ENCODE data around the gene RFLNA.

The RFLNA gene

GRCh38 chr12:124303579-124304313, 8.9 kb downstream of the RFLNA start:
- Mint-ChIP-seq H3K9me3 (no peaks in the 10 kb centered on the region), H3K4me3 (no peak overlapping the region), H3K4me1 (ENCODE audit: low read depth) (no peaks in the 10 kb centered on the region), H3K36me3 (ENCODE audit: low read depth) (no peaks in the 10 kb centered on the region), H3K27me3 (peaks cover 25% of the 10 kb centered on the region), H3K27ac (no peak overlapping the region)
- intact Hi-C loops (cut with micrococcal nuclease): no loop called here

DNA sequence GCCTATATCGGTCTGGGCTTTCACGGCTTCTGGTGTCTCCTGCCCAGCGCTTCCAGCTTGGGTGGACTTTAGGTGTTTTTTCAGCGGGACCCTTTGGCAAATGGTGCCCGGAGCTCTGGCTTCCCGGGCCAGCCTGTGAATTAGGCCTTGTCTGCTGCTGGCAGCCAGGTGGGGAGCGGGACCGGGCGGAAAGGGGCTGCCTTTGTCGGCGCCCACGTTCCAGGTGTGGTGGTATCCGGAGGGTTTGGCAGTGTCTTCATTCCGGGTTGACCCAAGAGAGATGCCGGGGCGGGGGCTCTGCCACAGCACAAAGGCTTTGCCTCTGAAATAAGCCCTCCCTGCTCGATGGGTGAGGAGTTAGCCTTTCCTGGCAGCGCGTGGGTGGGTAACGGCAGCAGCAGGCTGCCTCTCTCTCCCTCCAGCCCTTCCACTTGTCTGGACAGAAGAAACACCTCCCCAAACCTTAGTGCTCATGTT, 9.5 kb downstream of the RFLNA start:
- no peak overlapping the region for H3K27ac Mint-ChIP-seq
- H3K9me3 Mint-ChIP-seq: no peaks in the 10 kb centered on the region
- H3K36me3 Mint-ChIP-seq (ENCODE audit: low read depth): no peaks in the 10 kb centered on the region
- no peaks in the 10 kb centered on the region for H3K4me1 Mint-ChIP-seq (ENCODE audit: low read depth)
- H3K27me3 Mint-ChIP-seq: peaks cover 27% of the 10 kb centered on the region
- intact Hi-C loops (cut with micrococcal nuclease): no loop called here
- no peak overlapping the region for H3K4me3 Mint-ChIP-seq

DNA sequence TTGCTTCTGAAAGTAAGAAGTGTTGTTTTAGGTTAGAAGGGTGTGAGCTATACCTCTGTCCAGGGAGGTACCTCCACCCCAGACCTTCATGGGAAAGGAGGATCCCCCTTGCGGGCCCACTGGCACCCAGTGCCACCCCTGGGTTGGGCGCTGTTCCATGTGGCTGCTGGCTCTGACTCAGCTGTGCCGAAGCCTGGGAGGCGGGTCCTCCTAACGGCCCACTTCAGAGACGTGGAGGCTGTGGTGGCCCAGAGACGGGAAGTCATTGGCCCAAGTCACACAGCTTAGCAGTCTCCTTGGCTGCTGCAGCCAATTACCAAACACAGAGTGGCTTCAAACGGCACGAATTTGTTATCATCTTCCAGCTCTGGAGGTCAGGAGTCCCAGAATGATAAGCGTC, 10.2 kb downstream of the RFLNA start:
- peaks cover 25% of the 10 kb centered on the region for H3K27me3 Mint-ChIP-seq
- no peaks in the 10 kb centered on the region for H3K36me3 Mint-ChIP-seq (ENCODE audit: low read depth)
- H3K4me3 Mint-ChIP-seq: no peak overlapping the region
- no peak overlapping the region for H3K27ac Mint-ChIP-seq
- intact Hi-C loops (cut with micrococcal nuclease): no loop called here
- H3K4me1 Mint-ChIP-seq (ENCODE audit: low read depth): no peaks in the 10 kb centered on the region
- no peaks in the 10 kb centered on the region for H3K9me3 Mint-ChIP-seq

- no peak overlapping the region for H3K4me3 Mint-ChIP-seq
- H3K9me3 Mint-ChIP-seq: no peaks in the 10 kb centered on the region
- peaks cover 20% of the 10 kb centered on the region for H3K27me3 Mint-ChIP-seq
- H3K4me1 Mint-ChIP-seq (ENCODE audit: low read depth): no peaks in the 10 kb centered on the region
- no peaks in the 10 kb centered on the region for H3K36me3 Mint-ChIP-seq (ENCODE audit: low read depth)
- no peak overlapping the region for H3K27ac Mint-ChIP-seq
- intact Hi-C loops (cut with micrococcal nuclease): no loop called here
Observed at GRCh38 chr12:124305776-124306685, 11.1 kb downstream of the RFLNA start.

- H3K4me1 Mint-ChIP-seq (ENCODE audit: low read depth): no peaks in the 10 kb centered on the region
- H3K4me3 Mint-ChIP-seq: no peak overlapping the region
- H3K36me3 Mint-ChIP-seq (ENCODE audit: low read depth): no peaks in the 10 kb centered on the region
- intact Hi-C loops (cut with micrococcal nuclease): no loop called here
- no peaks in the 10 kb centered on the region for H3K9me3 Mint-ChIP-seq
- no peak overlapping the region for H3K27ac Mint-ChIP-seq
- peaks cover 17% of the 10 kb centered on the region for H3K27me3 Mint-ChIP-seq
Observed at GRCh38 chr12:124306686-124307555, 12.0 kb downstream of the RFLNA start.

DNA sequence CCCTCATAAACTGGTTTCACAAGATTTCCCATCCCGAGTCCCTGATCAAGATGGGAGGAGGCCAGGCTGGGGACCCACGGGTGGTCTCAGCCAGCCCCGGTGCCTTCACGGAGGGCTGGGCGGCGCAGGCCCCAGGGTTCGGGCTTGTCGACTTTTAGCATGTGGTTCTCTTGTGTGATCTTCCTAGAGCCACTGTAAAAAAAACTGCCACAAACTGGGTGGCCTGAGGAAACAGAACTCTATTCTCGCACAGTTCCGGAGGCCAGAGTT, 12.6 kb downstream of the RFLNA start:
- Mint-ChIP-seq H3K27ac (no peak overlapping the region), H3K4me1 (ENCODE audit: low read depth) (no peaks in the 10 kb centered on the region), H3K4me3 (no peak overlapping the region), H3K27me3 (peaks cover 17% of the 10 kb centered on the region), H3K9me3 (no peaks in the 10 kb centered on the region), H3K36me3 (ENCODE audit: low read depth) (no peaks in the 10 kb centered on the region)
- intact Hi-C loops (cut with micrococcal nuclease): no loop called here

GRCh38 chr12:124308741-124309140, 13.8 kb downstream of the RFLNA start:
- no peak overlapping the region for H3K27ac Mint-ChIP-seq
- no peaks in the 10 kb centered on the region for H3K4me1 Mint-ChIP-seq (ENCODE audit: low read depth)
- intact Hi-C loops (cut with micrococcal nuclease): no loop called here

GRCh38 chr12:124309231-124309630, 14.3 kb downstream of the RFLNA start:
- no peaks in the 10 kb centered on the region for H3K9me3 Mint-ChIP-seq
- H3K4me3 Mint-ChIP-seq: no peak overlapping the region
- no peaks in the 10 kb centered on the region for H3K36me3 Mint-ChIP-seq (ENCODE audit: low read depth)
- H3K27ac Mint-ChIP-seq: no peak overlapping the region
- peaks cover 20% of the 10 kb centered on the region for H3K27me3 Mint-ChIP-seq
- intact Hi-C loops (cut with micrococcal nuclease): no loop called here
- no peaks in the 10 kb centered on the region for H3K4me1 Mint-ChIP-seq (ENCODE audit: low read depth)

More at GRCh38 chr12:124308741-124309140, 13.8 kb downstream of the RFLNA start:
- Mint-ChIP-seq H3K4me3 (no peak overlapping the region), H3K9me3 (no peaks in the 10 kb centered on the region), H3K36me3 (ENCODE audit: low read depth) (no peaks in the 10 kb centered on the region), H3K27me3 (peaks cover 17% of the 10 kb centered on the region)

DNA sequence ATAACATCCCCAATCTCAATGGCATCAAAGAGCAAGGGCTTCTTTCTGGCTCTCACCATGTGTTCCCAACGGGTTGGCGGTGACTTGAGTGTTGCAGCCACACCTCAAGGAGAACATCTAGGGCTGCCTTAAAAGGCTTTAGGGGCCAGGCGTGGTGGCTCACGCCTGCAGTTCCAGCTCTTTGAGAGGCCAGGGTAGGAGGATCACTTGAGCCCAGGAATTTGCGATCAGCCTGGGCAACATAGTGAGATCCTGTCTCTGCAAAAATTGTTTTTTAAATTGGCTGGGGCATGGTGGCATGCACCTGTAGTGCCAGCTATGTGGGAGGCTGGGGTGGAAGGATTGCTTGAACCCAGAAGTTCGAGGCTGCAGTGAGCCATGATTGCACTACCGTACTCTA, 14.9 kb downstream of the RFLNA start:
- H3K36me3 Mint-ChIP-seq (ENCODE audit: low read depth): no peaks in the 10 kb centered on the region
- no peaks in the 10 kb centered on the region for H3K9me3 Mint-ChIP-seq
- intact Hi-C loops (cut with micrococcal nuclease): no loop called here
- peaks cover 17% of the 10 kb centered on the region for H3K27me3 Mint-ChIP-seq
- H3K4me3 Mint-ChIP-seq: no peak overlapping the region
- H3K4me1 Mint-ChIP-seq (ENCODE audit: low read depth): no peaks in the 10 kb centered on the region
- no peak overlapping the region for H3K27ac Mint-ChIP-seq

- Mint-ChIP-seq H3K4me1 (ENCODE audit: low read depth) (no peaks in the 10 kb centered on the region), H3K9me3 (no peaks in the 10 kb centered on the region), H3K4me3 (no peak overlapping the region), H3K27me3 (peaks cover 17% of the 10 kb centered on the region), H3K27ac (no peak overlapping the region), H3K36me3 (ENCODE audit: low read depth) (no peaks in the 10 kb centered on the region)
- intact Hi-C loops (cut with micrococcal nuclease): no loop called here
Observed at GRCh38 chr12:124310178-124310577, 15.3 kb downstream of the RFLNA start.

DNA sequence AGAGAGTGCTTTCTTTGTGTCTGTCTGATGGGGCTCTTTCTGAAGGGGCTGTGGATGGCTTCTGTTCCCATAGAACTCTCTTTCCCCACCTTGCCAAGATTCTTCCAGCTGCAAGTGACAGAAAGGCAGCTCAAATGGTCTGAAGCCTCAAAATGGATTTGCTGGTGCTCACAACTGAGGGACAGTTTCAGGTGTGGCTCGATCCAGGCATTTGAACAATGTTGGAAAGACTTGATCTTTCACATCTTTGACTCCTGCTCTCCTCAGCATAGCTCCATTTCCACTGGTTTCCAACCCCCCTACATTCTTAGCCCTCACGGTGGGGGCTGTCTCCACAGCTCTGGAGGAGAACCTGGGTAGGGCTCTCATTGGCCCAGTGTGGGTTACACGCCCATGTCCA, 15.9 kb downstream of the RFLNA start:
- no peaks in the 10 kb centered on the region for H3K4me1 Mint-ChIP-seq (ENCODE audit: low read depth)
- intact Hi-C loops (cut with micrococcal nuclease): no loop called here
- no peaks in the 10 kb centered on the region for H3K36me3 Mint-ChIP-seq (ENCODE audit: low read depth)
- no peak overlapping the region for H3K27ac Mint-ChIP-seq
- peaks cover 18% of the 10 kb centered on the region for H3K27me3 Mint-ChIP-seq
- no peak overlapping the region for H3K4me3 Mint-ChIP-seq
- H3K9me3 Mint-ChIP-seq: no peaks in the 10 kb centered on the region

- Mint-ChIP-seq H3K9me3 (no peaks in the 10 kb centered on the region), H3K4me3 (no peak overlapping the region), H3K4me1 (ENCODE audit: low read depth) (no peaks in the 10 kb centered on the region), H3K27ac (no peak overlapping the region), H3K36me3 (ENCODE audit: low read depth) (no peaks in the 10 kb centered on the region), H3K27me3 (peaks cover 19% of the 10 kb centered on the region)
- intact Hi-C loops (cut with micrococcal nuclease): no loop called here
Observed at GRCh38 chr12:124311292-124312109, 16.6 kb downstream of the RFLNA start.

DNA sequence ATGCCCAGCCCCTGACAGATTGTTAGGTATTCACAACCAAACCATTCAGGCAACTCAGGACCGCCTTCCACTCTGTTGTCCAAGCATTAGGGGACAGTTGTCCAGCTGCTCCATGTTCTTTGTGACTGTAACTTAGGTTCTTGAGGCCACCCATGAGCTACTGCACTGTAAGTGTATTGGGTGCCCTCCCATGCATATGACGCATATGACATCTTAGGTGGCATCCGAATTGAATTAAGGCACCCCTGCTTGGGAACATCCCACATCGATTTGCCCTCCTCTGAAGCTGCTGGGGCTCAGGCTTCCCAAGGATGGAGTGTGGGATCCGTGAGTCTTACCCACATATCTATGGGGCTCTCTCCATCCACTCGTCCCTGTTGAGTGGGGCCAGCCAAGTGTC, 17.7 kb downstream of the RFLNA start:
- H3K27ac Mint-ChIP-seq: no peak overlapping the region
- H3K9me3 Mint-ChIP-seq: no peaks in the 10 kb centered on the region
- intact Hi-C loops (cut with micrococcal nuclease): no loop called here
- no peaks in the 10 kb centered on the region for H3K4me1 Mint-ChIP-seq (ENCODE audit: low read depth)
- no peaks in the 10 kb centered on the region for H3K36me3 Mint-ChIP-seq (ENCODE audit: low read depth)
- H3K27me3 Mint-ChIP-seq: peaks cover 20% of the 10 kb centered on the region
- H3K4me3 Mint-ChIP-seq: no peak overlapping the region
